ENCODE data around the gene LY6G6F.

The LY6G6F gene

GRCh38 chr6:31676904-31677303, 29.8 kb upstream of the LY6G6F start:
- DNase-seq (ENCODE audit: low spot score) = no peak

- no peak for DNase-seq (ENCODE audit: low spot score)
Observed at GRCh38 chr6:31677955-31678354, 28.7 kb upstream of the LY6G6F start.

GRCh38 chr6:31680226-31681134, 26.2 kb upstream of the LY6G6F start, which contains the start of gene LY6G5C:
Gene LY6G5C, minus strand, starts transcription at chr6:31681067. Its CDS starts 694 bp downstream, at chr6:31680373.
- peak; percentile 78 for DNase-seq (ENCODE audit: low spot score)

GRCh38 chr6:31681135-31681671, 25.5 kb upstream of the LY6G6F start:
- no peak for DNase-seq (ENCODE audit: low spot score)

- DNase-seq (ENCODE audit: low spot score) = no peak
Observed at GRCh38 chr6:31683591-31683990, 23.1 kb upstream of the LY6G6F start.

- DNase-seq (ENCODE audit: low spot score) = no peak
Observed at GRCh38 chr6:31686483-31686882, 20.2 kb upstream of the LY6G6F start.

GRCh38 chr6:31687321-31687720, 19.3 kb upstream of the LY6G6F start:
- DNase-seq (ENCODE audit: low spot score) = no peak

- no peak for DNase-seq (ENCODE audit: low spot score)
Observed at GRCh38 chr6:31687860-31688693, 18.6 kb upstream of the LY6G6F start.

GRCh38 chr6:31689249-31690110, 17.2 kb upstream of the LY6G6F start:
- no peak for DNase-seq (ENCODE audit: low spot score)

GRCh38 chr6:31690231-31691077, 16.2 kb upstream of the LY6G6F start:
- peak; percentile 78 for DNase-seq (ENCODE audit: low spot score)

- no peak for DNase-seq (ENCODE audit: low spot score)
Observed at GRCh38 chr6:31691078-31691463, 15.6 kb upstream of the LY6G6F start.

- no peak for DNase-seq (ENCODE audit: low spot score)
Observed at GRCh38 chr6:31691564-31692108, 15.0 kb upstream of the LY6G6F start.

- DNase-seq (ENCODE audit: low spot score) = no peak
Observed at GRCh38 chr6:31692353-31692752, 14.3 kb upstream of the LY6G6F start.

- no peak for DNase-seq (ENCODE audit: low spot score)
Observed at GRCh38 chr6:31692886-31693285, 13.8 kb upstream of the LY6G6F start.

GRCh38 chr6:31693535-31693934, 13.1 kb upstream of the LY6G6F start:
- no peak for DNase-seq (ENCODE audit: low spot score)

GRCh38 chr6:31697555-31697954, 9.1 kb upstream of the LY6G6F start:
- no peak for DNase-seq (ENCODE audit: low spot score)

GRCh38 chr6:31700740-31701401, 5.8 kb upstream of the LY6G6F start:
- no peak for DNase-seq (ENCODE audit: low spot score)

- DNase-seq (ENCODE audit: low spot score) = peak; percentile 18
Observed at GRCh38 chr6:31701666-31702404, 4.8 kb upstream of the LY6G6F start.

GRCh38 chr6:31702405-31702818, 4.3 kb upstream of the LY6G6F start:
- DNase-seq (ENCODE audit: low spot score) = no peak

All from pons (tissue), 1 donor.